Activated B cell treated with CpG ODN at 0.5 μM for 24 hours (primary cell): ENCODE data around the gene SGSM2. TPM values are rescaled to one million over a fixed set of nuclear protein-coding genes. Genes with fewer than 3 reads are reported as not detected.

Experiments
- ATAC-seq: fragments of 200-7000 bp; cut with Tn5 transposase; one replicate; pipeline ENCODE4 v1.10.0; 2021; ENCODE audit warnings: low read depth, mild to moderate bottlenecking, moderate library complexity
- CTCF ChIA-PET: fragments of 350-600 bp; sonication (Branson Sonifier 250); formaldehyde crosslinking; loops from one replicate; lab custom pipeline; 2021; ENCODE audit warnings: antibody characterized with exemption; lab: Charles Lee
- POLR2A ChIA-PET: fragments of 350-600 bp; sonication (Branson Sonifier 250); formaldehyde crosslinking; loops from one replicate; lab custom pipeline; 2021; ENCODE audit warnings: antibody characterized with exemption; lab: Charles Lee
- DNase-seq: peaks from one replicate; pipeline ENCODE4 v3.0.0; 2022
- H3K27ac Mint-ChIP-seq: one replicate; pipeline ENCODE4 v1.8.0; 2020; ENCODE audit warnings: mixed read lengths
- H3K27me3 Mint-ChIP-seq: one replicate; pipeline ENCODE4 v1.8.0; 2021; ENCODE audit warnings: mixed read lengths
- H3K36me3 Mint-ChIP-seq: one replicate; pipeline ENCODE4 v1.8.0; 2021; ENCODE audit warnings: low read depth, mixed read lengths
- H3K4me1 Mint-ChIP-seq: one replicate; pipeline ENCODE4 v1.8.0; 2021; ENCODE audit warnings: mixed read lengths
- H3K4me3 Mint-ChIP-seq: one replicate; pipeline ENCODE4 v1.8.0; 2020; ENCODE audit warnings: mild to moderate bottlenecking, mixed read lengths
- H3K9me3 Mint-ChIP-seq: one replicate; pipeline ENCODE4 v1.8.0; 2020; ENCODE audit warnings: mixed read lengths
- intact Hi-C: fragments of 100-400 bp; cut with micrococcal nuclease; formaldehyde crosslinking; loops from one replicate; pipeline ENCODE4 v1.15.1; 2024
- total RNA-seq: library from RNA; stranded (reverse); gene quantifications from 2 replicates; pipeline ENCODE4 v1.2.3, GENCODE V29; 2022
- TF ChIP-seq, protein P1 (sequence below): fragments of 200-600 bp; IDR thresholded peaks from one replicate; pipeline ENCODE4 v1.8.0; 2022; ENCODE audit warnings: antibody characterized with exemption, mild to moderate bottlenecking

Gene SGSM2
- total RNA-seq, 1 donor from 2014 or later, result 60.5 TPM

DNA sequence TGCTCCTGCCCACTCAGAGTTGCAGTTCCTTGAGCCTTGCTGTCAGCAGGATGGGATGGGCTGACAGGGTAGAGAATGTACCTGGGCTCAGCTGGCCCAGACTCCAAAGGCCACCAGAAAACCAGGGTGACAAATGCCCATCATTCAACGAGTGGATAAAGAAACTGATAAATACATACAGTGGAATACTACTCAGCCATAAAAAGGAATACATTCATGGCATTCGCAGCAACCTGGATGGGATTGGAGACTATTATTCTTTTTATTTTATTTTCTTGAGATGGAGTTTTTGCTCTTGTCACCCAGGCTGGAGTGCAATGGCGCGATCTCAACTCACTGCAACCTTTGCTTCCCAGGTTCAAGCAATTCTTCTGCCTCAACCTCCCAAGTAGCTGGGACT is 19.9 kb downstream of the SGSM2 start:
- TF ChIP-seq, protein P1, sequence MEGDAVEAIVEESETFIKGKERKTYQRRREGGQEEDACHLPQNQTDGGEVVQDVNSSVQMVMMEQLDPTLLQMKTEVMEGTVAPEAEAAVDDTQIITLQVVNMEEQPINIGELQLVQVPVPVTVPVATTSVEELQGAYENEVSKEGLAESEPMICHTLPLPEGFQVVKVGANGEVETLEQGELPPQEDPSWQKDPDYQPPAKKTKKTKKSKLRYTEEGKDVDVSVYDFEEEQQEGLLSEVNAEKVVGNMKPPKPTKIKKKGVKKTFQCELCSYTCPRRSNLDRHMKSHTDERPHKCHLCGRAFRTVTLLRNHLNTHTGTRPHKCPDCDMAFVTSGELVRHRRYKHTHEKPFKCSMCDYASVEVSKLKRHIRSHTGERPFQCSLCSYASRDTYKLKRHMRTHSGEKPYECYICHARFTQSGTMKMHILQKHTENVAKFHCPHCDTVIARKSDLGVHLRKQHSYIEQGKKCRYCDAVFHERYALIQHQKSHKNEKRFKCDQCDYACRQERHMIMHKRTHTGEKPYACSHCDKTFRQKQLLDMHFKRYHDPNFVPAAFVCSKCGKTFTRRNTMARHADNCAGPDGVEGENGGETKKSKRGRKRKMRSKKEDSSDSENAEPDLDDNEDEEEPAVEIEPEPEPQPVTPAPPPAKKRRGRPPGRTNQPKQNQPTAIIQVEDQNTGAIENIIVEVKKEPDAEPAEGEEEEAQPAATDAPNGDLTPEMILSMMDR, result no peak
- Mint-ChIP-seq H3K4me3 (no peak overlapping the region), H3K4me1 (peaks cover 6% of the 10 kb centered on the region), H3K36me3 (peaks cover 14% of the 10 kb centered on the region), H3K27me3 (no peaks in the 10 kb centered on the region), H3K9me3 (no peaks in the 10 kb centered on the region), H3K27ac (no peak overlapping the region)
- ATAC-seq (no peak), DNase-seq (no peak)
- ChIA-PET CTCF (no interaction called here), POLR2A (no interaction called here)
- intact Hi-C loops, result no loop called here

- ChIA-PET POLR2A (no interaction called here), CTCF (no interaction called here)
- Mint-ChIP-seq H3K4me3 (no peak overlapping the region), H3K27ac (no peak overlapping the region), H3K36me3 (peaks cover 19% of the 10 kb centered on the region), H3K9me3 (no peaks in the 10 kb centered on the region), H3K4me1 (peaks cover 4% of the 10 kb centered on the region), H3K27me3 (no peaks in the 10 kb centered on the region)
- intact Hi-C loops, result no loop called here
- no peak for DNase-seq
- TF ChIP-seq, protein P1, result no peak
- ATAC-seq, result no peak
These were observed 20.7 kb downstream of the SGSM2 start for GRCh38 chr17:2357931-2358434.

- Mint-ChIP-seq H3K36me3 (peaks cover 37% of the 10 kb centered on the region), H3K4me1 (no peaks in the 10 kb centered on the region), H3K9me3 (no peaks in the 10 kb centered on the region), H3K4me3 (no peak overlapping the region), H3K27me3 (no peaks in the 10 kb centered on the region), H3K27ac (no peak overlapping the region)
- ATAC-seq, result no peak
- TF ChIP-seq, protein P1, result no peak
- ChIA-PET CTCF (no interaction called here), POLR2A (no interaction called here)
- intact Hi-C loops, result no loop called here
- DNase-seq, result no peak
These were observed 23.9 kb downstream of the SGSM2 start for GRCh38 chr17:2361010-2361760.

DNA sequence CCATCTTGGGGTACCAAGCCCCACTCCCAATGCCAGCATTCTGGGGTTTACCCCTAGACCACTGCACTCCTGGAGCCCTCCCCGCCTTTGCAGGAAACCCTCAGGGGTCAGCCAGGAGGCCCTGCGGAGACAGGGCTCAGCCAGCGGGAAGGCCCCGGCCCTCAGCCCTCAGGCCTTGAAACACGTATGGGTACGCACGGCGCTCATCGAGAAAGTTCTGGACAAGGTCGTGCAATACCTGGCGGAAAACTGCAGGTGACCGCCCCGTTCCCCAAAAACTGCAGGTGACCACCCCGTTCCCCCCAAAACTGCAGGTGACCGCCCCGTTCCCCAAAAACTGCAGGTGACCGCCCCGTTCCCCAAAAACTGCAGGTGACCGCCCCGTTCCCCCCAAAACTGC is 24.7 kb downstream of the SGSM2 start:
- Mint-ChIP-seq H3K4me1 (no peaks in the 10 kb centered on the region), H3K4me3 (no peak overlapping the region), H3K9me3 (no peaks in the 10 kb centered on the region), H3K36me3 (peaks cover 40% of the 10 kb centered on the region), H3K27me3 (no peaks in the 10 kb centered on the region), H3K27ac (no peak overlapping the region)
- TF ChIP-seq, protein P1, result no peak
- POLR2A ChIA-PET, result no interaction called here
- DNase-seq (no peak), ATAC-seq (no peak)
- CTCF ChIA-PET, result no interaction called here
- intact Hi-C loops, result no loop called here

- Mint-ChIP-seq H3K36me3 (peaks cover 41% of the 10 kb centered on the region), H3K4me3 (no peak overlapping the region), H3K27me3 (no peaks in the 10 kb centered on the region), H3K9me3 (no peaks in the 10 kb centered on the region), H3K27ac (no peak overlapping the region), H3K4me1 (no peaks in the 10 kb centered on the region)
- ChIA-PET CTCF (no interaction called here), POLR2A (no interaction called here)
- DNase-seq (no peak), ATAC-seq (no peak)
- intact Hi-C loops, result no loop called here
- TF ChIP-seq, protein P1, result no peak
These were observed 25.1 kb downstream of the SGSM2 start for GRCh38 chr17:2362416-2362815.
